ENCODE results near the gene PRKACB.

Gene PRKACB

DNA sequence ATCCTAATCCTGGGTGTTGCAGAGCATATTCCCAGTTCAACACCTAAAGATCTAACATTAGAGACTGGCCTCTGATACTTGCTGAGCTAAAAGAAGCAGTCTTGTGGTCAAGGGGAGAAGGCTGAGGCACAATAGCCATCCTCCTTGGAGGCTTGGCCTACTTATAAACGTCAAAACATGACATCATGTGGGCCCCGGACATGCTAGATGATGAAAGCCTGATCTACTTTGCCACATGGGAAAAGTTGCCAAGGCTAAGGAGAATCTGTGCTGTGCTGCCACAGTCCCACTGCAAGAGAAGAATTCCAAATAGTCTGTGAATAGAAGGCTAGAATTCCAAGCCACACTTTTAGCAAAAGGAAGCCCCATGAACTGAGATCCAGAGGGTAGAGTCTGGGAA is 113.5 kb downstream of the PRKACB start:
- H3K9ac ChIP-seq, result no peak overlapping the region
- H3K27ac ChIP-seq, result no peak overlapping the region
- no peaks in the 10 kb centered on the region for H3K9me3 ChIP-seq (ENCODE audit: control insufficient read depth, low read length)
- H3K4me2 ChIP-seq (ENCODE audit: low read length), result no peak overlapping the region
- no peak overlapping the region for H2AFZ ChIP-seq
- no peaks in the 10 kb centered on the region for H3K4me1 ChIP-seq
- no peaks in the 10 kb centered on the region for H3K79me2 ChIP-seq
- TF ChIP-seq, protein P1, sequence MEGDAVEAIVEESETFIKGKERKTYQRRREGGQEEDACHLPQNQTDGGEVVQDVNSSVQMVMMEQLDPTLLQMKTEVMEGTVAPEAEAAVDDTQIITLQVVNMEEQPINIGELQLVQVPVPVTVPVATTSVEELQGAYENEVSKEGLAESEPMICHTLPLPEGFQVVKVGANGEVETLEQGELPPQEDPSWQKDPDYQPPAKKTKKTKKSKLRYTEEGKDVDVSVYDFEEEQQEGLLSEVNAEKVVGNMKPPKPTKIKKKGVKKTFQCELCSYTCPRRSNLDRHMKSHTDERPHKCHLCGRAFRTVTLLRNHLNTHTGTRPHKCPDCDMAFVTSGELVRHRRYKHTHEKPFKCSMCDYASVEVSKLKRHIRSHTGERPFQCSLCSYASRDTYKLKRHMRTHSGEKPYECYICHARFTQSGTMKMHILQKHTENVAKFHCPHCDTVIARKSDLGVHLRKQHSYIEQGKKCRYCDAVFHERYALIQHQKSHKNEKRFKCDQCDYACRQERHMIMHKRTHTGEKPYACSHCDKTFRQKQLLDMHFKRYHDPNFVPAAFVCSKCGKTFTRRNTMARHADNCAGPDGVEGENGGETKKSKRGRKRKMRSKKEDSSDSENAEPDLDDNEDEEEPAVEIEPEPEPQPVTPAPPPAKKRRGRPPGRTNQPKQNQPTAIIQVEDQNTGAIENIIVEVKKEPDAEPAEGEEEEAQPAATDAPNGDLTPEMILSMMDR (IDR thresholded peaks at IDR 0.05), result no peak
- H3K36me3 ChIP-seq (ENCODE audit: control insufficient read depth, insufficient read depth, low read length), result no peaks in the 10 kb centered on the region
- H3K4me3 ChIP-seq (ENCODE audit: low read depth, low read length), result no peak overlapping the region
- H3K27me3 ChIP-seq (ENCODE audit: control insufficient read depth, insufficient read depth, low read length), result no peaks in the 10 kb centered on the region

DNA sequence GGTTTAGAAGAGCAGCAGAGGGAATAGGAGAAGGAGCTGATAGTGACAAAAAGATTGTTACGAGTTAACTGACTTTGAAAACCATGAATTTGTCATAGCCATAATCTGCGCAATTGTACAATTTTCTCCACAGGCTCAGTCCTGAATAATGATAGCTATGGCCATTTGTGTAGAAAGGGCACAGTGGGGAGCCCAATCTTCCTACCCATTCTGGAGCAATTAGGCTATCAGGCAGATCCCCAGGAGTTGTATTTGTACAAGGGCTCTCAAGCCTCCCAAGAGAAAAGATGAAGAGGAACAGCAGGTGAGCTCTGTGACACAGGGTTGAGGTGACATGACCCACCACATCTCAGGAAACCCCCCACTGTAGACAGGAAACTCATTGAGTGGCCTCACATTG is 115.3 kb downstream of the PRKACB start:
- Histone ChIP-seq H3K9me3 (ENCODE audit: control insufficient read depth, low read length) (no peaks in the 10 kb centered on the region), H2AFZ (no peak overlapping the region), H3K79me2 (no peaks in the 10 kb centered on the region), H3K4me1 (no peaks in the 10 kb centered on the region), H3K27ac (no peak overlapping the region), H3K9ac (no peak overlapping the region), H3K36me3 (ENCODE audit: control insufficient read depth, insufficient read depth, low read length) (no peaks in the 10 kb centered on the region), H3K4me3 (ENCODE audit: low read depth, low read length) (no peak overlapping the region), H3K27me3 (ENCODE audit: control insufficient read depth, insufficient read depth, low read length) (no peaks in the 10 kb centered on the region), H3K4me2 (ENCODE audit: low read length) (no peak overlapping the region)
- TF ChIP-seq, protein P1 (IDR thresholded peaks at IDR 0.05), result no peak

DNA sequence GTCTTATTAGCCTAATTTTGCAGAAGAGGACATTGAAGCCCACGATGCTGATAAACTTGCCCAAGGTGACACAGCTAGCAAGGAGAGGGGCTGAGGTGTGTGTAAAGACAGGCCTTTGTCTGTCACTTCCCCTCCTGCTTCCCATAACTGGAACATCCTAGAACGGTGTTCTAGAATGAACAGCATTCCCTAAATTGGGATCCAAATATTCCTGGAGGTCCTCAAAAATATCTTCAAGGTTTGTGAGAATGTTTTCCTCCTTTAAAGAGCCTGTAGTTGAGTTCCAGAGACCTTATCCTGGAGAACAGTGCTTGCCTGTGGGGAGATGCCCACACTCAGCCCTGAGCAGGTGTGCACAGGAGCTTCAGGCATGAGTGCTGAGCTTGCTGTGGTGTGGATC is 115.9 kb downstream of the PRKACB start:
- Histone ChIP-seq H3K27me3 (ENCODE audit: control insufficient read depth, insufficient read depth, low read length) (no peaks in the 10 kb centered on the region), H3K36me3 (ENCODE audit: control insufficient read depth, insufficient read depth, low read length) (no peaks in the 10 kb centered on the region), H3K79me2 (no peaks in the 10 kb centered on the region), H3K4me1 (no peaks in the 10 kb centered on the region), H3K27ac (no peak overlapping the region), H3K4me3 (ENCODE audit: low read depth, low read length) (no peak overlapping the region), H3K9me3 (ENCODE audit: control insufficient read depth, low read length) (no peaks in the 10 kb centered on the region), H2AFZ (no peak overlapping the region), H3K4me2 (ENCODE audit: low read length) (no peak overlapping the region), H3K9ac (no peak overlapping the region)
- TF ChIP-seq, protein P1 (IDR thresholded peaks at IDR 0.05), result no peak

DNA sequence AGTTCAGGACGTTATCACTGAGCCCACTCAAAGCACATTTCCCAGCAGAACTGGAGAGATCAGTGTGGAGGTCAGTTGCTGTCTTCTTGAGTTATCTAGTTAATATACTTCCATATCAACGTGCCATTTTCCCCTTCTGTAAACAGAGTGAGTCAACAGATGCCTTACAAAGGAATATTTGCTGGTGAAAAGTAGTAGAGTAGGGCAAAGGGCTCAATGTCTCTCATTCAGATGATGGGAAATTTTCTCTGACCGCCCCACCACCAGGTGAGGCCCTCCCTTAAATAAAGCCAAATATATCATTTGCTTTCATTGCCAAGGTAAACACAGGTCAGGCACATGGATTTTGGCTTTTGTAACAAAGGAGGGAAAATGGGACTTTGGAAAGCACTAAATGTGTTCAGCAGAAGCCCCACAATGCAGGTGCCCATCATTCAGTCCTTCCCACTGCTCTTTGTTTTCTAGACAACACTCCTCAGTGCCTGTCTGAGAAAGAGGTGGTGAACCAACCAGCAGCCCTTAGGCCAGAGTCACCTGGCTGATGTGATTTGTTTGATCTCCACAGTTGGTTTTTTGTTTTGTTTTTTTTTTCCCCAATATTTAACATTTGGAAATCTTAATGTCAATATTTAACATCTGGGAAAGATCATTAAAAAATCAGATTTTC is 116.9 kb downstream of the PRKACB start:
- no peaks in the 10 kb centered on the region for H3K79me2 ChIP-seq
- no peak overlapping the region for H3K4me3 ChIP-seq (ENCODE audit: low read depth, low read length)
- no peak overlapping the region for H2AFZ ChIP-seq
- H3K27ac ChIP-seq, result no peak overlapping the region
- H3K4me1 ChIP-seq, result no peaks in the 10 kb centered on the region
- H3K36me3 ChIP-seq (ENCODE audit: control insufficient read depth, insufficient read depth, low read length), result no peaks in the 10 kb centered on the region
- no peaks in the 10 kb centered on the region for H3K27me3 ChIP-seq (ENCODE audit: control insufficient read depth, insufficient read depth, low read length)
- TF ChIP-seq, protein P1 (IDR thresholded peaks at IDR 0.05), result no peak
- no peaks in the 10 kb centered on the region for H3K9me3 ChIP-seq (ENCODE audit: control insufficient read depth, low read length)
- no peak overlapping the region for H3K4me2 ChIP-seq (ENCODE audit: low read length)
- no peak overlapping the region for H3K9ac ChIP-seq

DNA sequence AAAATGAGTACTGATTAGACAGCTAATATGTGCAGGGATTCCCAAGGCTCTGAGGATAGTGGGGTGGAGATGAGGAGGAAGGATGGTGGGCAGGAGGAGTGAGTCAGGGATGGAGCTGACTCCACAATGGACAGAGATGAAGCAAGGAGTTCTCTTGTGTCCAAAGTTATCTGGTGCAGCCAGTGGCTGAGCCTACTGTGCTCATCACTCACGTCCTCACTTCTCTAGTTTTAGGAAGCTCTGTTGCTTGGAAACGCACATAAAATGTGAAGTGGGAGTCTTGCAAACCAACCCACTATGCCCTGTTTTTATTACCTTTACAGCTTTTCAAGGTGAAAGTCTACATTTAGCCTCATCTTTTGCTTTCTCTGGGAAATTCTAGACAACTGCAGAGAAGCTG is 120.9 kb downstream of the PRKACB start:
- no peak overlapping the region for H3K4me3 ChIP-seq (ENCODE audit: low read depth, low read length)
- H3K36me3 ChIP-seq (ENCODE audit: control insufficient read depth, insufficient read depth, low read length), result no peaks in the 10 kb centered on the region
- no peaks in the 10 kb centered on the region for H3K4me1 ChIP-seq
- H2AFZ ChIP-seq, result no peak overlapping the region
- H3K27ac ChIP-seq, result no peak overlapping the region
- TF ChIP-seq, protein P1 (IDR thresholded peaks at IDR 0.05), result no peak
- no peaks in the 10 kb centered on the region for H3K9me3 ChIP-seq (ENCODE audit: control insufficient read depth, low read length)
- no peaks in the 10 kb centered on the region for H3K79me2 ChIP-seq
- no peak overlapping the region for H3K9ac ChIP-seq
- H3K4me2 ChIP-seq (ENCODE audit: low read length), result no peak overlapping the region
- no peaks in the 10 kb centered on the region for H3K27me3 ChIP-seq (ENCODE audit: control insufficient read depth, insufficient read depth, low read length)

Data from parathyroid adenoma (tissue), 2 donors.